Neuron (in vitro differentiated cells): Measurements from ENCODE around the gene PROK2.

Experiments
- H2AFZ ChIP-seq: one replicate; pipeline ENCODE4 v1.6.1; 2013; ENCODE audit warnings: low read depth, mild to moderate bottlenecking, inconsistent platforms, low read length, moderate library complexity
- H3K27me3 ChIP-seq: one replicate; pipeline ENCODE4 v1.6.1; 2013; ENCODE audit warnings: low read length; ENCODE audit not compliant: insufficient read depth
- H3K36me3 ChIP-seq: one replicate; pipeline ENCODE4 v1.6.1; 2013; ENCODE audit warnings: low read length; ENCODE audit not compliant: insufficient read depth
- H3K4me1 ChIP-seq: one replicate; pipeline ENCODE4 v1.6.1; 2013; ENCODE audit warnings: low read length; ENCODE audit not compliant: insufficient read depth
- H3K4me3 ChIP-seq: 2 replicates; pipeline ENCODE4 v1.5.1; 2013; ENCODE audit warnings: mild to moderate bottlenecking, low read length, moderate library complexity
- H3K9me3 ChIP-seq: one replicate; pipeline ENCODE4 v1.6.1; 2013; ENCODE audit warnings: low read length

Gene PROK2

DNA sequence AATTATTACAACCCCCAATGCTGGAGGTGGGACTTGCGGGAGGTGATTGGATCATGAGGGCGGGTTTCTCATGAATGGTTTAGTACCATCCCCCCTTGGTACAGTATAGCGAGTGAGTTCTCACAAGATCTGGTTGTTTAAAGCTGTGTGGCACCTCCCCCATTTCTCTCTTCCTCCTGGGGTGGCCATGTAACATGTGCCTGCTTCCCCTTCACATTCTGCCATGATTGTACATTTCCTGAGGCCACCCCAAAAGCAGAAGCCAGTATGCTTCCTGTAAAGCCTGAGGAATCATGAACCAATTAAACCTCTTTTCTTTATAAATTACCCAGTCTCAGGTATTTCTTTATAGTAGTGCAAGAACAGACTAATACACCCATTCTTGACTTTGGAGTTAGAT is 20.3 kb upstream of the PROK2 start:
- Histone ChIP-seq H3K36me3 (no peaks in the 10 kb centered on the region), H2AFZ (no peak overlapping the region), H3K9me3 (no peaks in the 10 kb centered on the region), H3K4me3 (no peak overlapping the region), H3K27me3 (peaks cover 2% of the 10 kb centered on the region), H3K4me1 (no peaks in the 10 kb centered on the region)

DNA sequence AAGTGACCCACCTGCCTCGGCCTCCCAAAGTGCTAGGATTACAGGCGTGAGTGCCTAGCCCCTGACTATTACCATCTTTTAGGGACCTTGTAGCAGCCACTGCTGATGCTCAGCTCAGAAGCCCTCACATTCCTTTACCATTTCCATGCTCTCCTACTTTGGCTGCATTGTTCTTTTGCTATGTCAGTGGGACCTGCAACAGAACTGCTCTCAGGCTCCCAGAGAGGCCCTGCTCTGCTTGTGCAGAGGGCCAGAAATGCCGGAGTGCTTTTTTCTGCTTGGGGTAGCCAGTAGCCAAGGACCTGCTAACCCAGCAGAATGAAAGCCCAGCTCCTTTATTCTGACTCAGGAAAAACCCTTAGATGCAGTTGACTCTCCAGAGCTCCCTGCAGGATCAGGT is 18.3 kb upstream of the PROK2 start:
- H3K4me3 ChIP-seq = no peak overlapping the region
- no peak overlapping the region for H2AFZ ChIP-seq
- H3K36me3 ChIP-seq = no peaks in the 10 kb centered on the region
- no peaks in the 10 kb centered on the region for H3K9me3 ChIP-seq
- peaks cover 4% of the 10 kb centered on the region for H3K27me3 ChIP-seq
- H3K4me1 ChIP-seq = no peaks in the 10 kb centered on the region

DNA sequence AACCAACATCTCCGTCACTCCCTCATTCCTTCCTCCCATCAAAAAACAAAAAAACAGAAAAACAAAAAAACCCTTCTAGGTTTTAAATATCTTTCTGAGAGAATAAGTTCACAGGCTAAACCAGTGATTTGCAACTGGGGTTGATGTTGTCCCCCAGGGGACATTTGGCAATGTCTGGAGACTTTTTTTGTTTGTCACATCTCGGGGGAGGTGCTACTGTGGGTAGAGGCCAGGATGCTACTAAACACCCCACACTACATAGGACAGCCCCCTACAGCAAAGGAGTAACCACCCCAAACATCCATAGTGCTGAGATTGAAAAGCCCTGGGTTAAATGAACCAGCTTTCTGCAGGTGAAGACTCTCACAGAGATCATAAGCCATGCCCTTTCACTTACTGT is 17.0 kb upstream of the PROK2 start:
- Histone ChIP-seq H3K4me3 (no peak overlapping the region), H3K4me1 (no peaks in the 10 kb centered on the region), H3K9me3 (no peaks in the 10 kb centered on the region), H3K36me3 (no peaks in the 10 kb centered on the region), H3K27me3 (peaks cover 7% of the 10 kb centered on the region), H2AFZ (no peak overlapping the region)

DNA sequence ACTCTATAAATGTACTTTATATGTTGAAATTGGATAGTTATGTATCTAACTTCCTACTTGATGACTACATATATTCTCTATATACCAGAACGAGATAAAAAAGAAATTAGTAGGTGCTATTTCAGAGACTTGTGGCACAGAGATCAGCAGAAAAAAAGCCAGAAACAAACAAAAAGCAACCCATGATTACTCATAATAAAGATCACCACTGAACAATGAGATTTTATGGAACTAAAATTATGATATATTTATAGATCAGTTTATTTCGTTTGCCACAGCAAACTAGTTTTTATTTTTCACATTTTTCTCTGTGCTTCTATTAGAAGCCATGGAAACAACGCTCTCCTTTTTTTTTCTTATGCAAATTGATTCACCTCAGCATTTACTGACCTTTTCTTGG is 15.1 kb upstream of the PROK2 start:
- H3K4me1 ChIP-seq = no peaks in the 10 kb centered on the region
- H3K4me3 ChIP-seq = no peak overlapping the region

DNA sequence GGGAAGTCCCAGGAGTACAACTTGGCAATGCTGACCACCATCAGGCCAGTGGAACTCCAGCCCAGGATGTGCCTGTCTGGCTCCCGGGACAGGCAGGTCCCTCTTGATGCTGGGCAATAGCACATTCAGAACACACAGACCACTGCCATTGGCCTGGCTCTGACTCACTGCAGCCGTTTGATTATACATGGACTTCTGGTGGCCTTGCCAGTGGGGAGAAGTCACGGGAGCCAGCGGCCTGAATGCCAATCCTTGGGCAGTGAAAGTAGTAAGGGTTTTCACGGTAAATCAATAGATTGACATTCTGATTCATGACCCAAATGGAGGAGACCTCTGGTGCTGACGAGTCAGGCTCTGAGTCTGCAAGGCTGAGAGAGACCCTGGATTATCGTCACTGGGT is 12.5 kb upstream of the PROK2 start:
- no peaks in the 10 kb centered on the region for H3K36me3 ChIP-seq
- H3K4me1 ChIP-seq = no peaks in the 10 kb centered on the region
- peaks cover 19% of the 10 kb centered on the region for H3K27me3 ChIP-seq
- H3K4me3 ChIP-seq = no peak overlapping the region
- no peaks in the 10 kb centered on the region for H3K9me3 ChIP-seq
- H2AFZ ChIP-seq = no peak overlapping the region

More for the DNA sequence above, 15.1 kb upstream of the PROK2 start:
- Histone ChIP-seq H3K27me3 (peaks cover 15% of the 10 kb centered on the region), H3K9me3 (no peaks in the 10 kb centered on the region), H2AFZ (no peak overlapping the region), H3K36me3 (no peaks in the 10 kb centered on the region)

DNA sequence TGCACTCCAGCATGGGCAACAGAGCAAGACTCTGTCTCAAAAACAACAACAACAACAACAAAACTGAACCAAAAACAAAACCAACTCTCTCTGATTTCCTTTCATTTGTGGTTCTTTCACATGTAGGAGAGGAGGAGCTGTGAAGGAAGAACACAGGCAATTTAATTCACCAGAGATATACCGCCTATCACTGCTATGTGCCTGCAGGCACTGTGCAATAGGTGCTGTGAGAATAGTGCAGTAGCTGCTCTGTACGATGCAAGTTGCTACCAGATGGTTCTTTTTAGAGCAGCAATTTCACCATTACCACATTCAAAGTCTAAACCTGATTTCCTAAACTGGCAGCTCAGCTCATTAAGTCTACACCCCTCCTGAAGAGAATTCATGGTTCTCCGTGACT is 11.3 kb upstream of the PROK2 start:
- Histone ChIP-seq H3K4me1 (no peaks in the 10 kb centered on the region), H3K4me3 (no peak overlapping the region), H2AFZ (no peak overlapping the region), H3K36me3 (no peaks in the 10 kb centered on the region), H3K9me3 (no peaks in the 10 kb centered on the region), H3K27me3 (peaks cover 24% of the 10 kb centered on the region)

DNA sequence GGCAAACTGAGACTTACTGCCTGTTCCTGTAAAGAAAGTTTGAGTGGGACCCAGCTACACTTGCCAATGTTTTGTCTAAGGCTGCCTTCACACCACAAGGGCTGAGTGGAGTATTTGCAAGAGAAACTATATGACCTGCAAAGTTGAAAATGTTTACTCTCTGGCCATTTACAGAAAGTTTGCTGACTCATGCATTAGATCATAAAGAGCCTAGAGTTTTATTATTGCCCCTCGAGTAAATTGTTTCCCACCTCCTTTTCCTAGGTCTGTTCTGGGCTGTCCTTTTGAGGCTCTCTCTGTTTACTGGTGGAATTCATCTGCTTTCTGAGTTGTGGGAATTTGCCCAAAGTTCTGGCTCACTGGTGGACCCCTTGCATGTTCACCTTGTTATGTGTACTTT is 6.7 kb upstream of the PROK2 start:
- no peak overlapping the region for H2AFZ ChIP-seq
- H3K9me3 ChIP-seq = no peaks in the 10 kb centered on the region
- peaks cover 2% of the 10 kb centered on the region for H3K4me1 ChIP-seq
- no peaks in the 10 kb centered on the region for H3K36me3 ChIP-seq
- H3K4me3 ChIP-seq = no peak overlapping the region
- H3K27me3 ChIP-seq = peaks cover 33% of the 10 kb centered on the region

DNA sequence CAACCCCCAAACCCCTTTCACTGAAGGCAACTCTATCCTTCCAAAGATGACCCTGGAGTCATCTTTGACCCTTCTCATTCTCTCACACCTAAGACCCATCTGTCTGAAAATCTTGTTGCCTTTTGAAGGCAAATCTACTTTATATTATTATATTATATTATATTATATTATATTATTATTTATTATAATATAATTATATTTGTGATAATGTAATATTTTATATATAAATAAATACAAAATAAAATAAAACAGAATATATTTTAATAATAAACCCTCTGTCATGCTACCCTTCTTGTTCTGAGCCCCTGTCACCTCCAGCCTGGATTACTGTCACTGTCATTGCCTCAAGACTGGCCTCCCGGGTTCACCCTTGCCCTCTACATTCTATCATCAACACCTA is 5.0 kb upstream of the PROK2 start:
- Histone ChIP-seq H3K4me3 (no peak overlapping the region), H3K36me3 (no peaks in the 10 kb centered on the region), H2AFZ (no peak overlapping the region), H3K4me1 (peaks cover 13% of the 10 kb centered on the region), H3K9me3 (no peaks in the 10 kb centered on the region), H3K27me3 (peaks cover 40% of the 10 kb centered on the region)

DNA sequence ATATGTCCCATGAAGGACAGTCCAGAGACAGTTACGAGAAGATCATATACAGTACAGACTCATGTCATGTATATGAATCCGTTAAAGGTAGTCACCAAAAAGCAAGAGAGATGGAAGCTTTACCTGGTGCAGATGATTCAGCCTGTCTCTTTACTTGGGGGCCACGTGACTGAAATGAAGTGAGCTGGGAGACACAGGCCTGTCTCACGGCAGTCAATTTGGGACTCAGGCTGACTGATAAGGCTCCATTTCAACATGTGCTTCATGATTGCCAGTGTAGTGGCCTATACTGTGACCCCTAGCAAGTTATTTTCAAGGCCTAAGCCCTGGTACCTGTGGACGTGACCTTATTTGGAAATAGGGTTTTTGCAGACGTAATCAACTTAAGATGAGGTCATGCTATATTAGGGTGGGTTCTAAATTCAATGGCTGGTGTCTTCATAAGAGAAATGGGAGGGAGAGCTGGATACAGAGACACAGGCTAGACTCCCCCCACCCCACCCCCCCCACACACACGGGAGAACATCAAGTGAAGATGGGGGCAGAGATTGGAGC is 3.0 kb upstream of the PROK2 start:
- H3K4me3 ChIP-seq = no peak overlapping the region
- peaks cover 13% of the 10 kb centered on the region for H3K4me1 ChIP-seq
- H3K27me3 ChIP-seq = peaks cover 55% of the 10 kb centered on the region
- H2AFZ ChIP-seq = no peak overlapping the region
- H3K9me3 ChIP-seq = no peaks in the 10 kb centered on the region
- no peaks in the 10 kb centered on the region for H3K36me3 ChIP-seq

DNA sequence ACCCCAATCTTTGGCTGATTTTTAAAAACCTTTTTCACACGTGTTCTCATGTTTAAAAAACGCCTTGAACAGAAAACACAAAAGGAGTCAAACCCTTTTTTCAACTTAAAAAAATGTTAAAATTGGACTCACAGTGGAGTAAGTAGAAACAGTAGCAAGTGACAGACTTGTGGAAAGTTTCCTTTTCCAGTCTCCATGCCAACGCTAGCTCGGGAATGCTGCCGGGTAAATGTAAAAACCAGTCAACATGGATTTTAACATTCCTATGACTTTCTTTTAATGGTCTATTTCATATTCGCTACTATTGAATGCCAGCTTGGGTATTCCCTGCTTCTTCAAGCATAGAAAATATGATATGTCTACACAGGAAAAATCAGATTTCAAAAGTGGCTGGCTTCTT is 1.6 kb upstream of the PROK2 start:
- Histone ChIP-seq H3K9me3 (no peaks in the 10 kb centered on the region), H3K4me3 (no peak overlapping the region), H2AFZ (no peak overlapping the region), H3K4me1 (peaks cover 13% of the 10 kb centered on the region), H3K36me3 (no peaks in the 10 kb centered on the region), H3K27me3 (peaks cover 63% of the 10 kb centered on the region)

DNA sequence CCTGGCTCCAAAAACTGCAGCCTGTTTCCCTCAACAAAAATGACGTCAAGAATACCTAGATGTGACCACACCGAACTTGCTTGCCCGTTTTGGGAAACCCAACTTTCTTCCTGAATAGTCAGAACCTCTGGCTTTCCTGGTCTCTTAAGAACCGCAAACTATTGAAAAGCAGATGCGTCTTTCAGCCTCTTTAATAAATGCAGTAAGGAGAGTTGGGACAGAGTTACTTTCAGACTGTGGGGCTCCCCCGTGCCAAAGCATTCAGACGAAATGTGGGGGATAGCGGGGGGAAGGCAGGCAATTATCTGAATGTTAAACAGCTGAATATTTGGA is 1.2 kb upstream of the PROK2 start:
- H3K9me3 ChIP-seq = no peaks in the 10 kb centered on the region
- H3K4me3 ChIP-seq = no peak overlapping the region
- H2AFZ ChIP-seq = no peak overlapping the region
- peaks cover 64% of the 10 kb centered on the region for H3K27me3 ChIP-seq
- no peaks in the 10 kb centered on the region for H3K36me3 ChIP-seq
- H3K4me1 ChIP-seq = peaks cover 13% of the 10 kb centered on the region

DNA sequence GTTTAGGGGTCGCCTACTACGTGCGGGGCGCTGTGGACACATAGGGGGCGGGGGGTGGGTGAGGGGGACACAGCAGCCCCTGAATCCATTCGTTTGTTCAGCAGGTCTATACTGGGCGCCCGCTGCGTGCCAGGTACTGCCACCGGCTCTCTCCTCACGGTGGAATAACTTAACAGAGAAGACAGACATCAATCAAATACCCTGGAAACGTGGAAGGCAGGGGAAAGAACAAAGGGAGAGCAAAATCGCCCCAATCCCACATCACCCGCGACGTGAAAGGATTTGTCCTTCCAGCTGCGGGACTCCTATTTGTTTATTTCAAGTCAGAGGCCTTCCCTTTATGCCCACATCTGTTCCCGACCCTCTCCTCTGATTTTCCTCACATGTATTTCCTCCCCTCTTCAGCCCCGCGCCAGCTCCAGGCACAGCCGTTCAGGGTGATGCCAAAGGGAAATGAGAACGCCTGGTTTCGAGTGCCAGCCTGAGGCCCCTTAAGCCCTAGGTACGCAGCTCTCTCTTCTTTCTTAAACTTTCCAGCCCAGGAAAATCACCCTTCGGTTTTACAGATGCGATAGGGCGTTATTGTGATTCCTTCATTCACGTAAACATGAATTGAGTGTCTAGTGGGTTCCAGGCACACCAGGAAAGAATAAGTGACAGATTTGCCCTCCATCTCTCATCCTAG is 726 bp upstream of the PROK2 start:
- Histone ChIP-seq H3K4me3 (no peak overlapping the region), H3K36me3 (no peaks in the 10 kb centered on the region), H3K9me3 (no peaks in the 10 kb centered on the region), H3K4me1 (peaks cover 13% of the 10 kb centered on the region), H2AFZ (no peak overlapping the region), H3K27me3 (peaks cover 67% of the 10 kb centered on the region)

DNA sequence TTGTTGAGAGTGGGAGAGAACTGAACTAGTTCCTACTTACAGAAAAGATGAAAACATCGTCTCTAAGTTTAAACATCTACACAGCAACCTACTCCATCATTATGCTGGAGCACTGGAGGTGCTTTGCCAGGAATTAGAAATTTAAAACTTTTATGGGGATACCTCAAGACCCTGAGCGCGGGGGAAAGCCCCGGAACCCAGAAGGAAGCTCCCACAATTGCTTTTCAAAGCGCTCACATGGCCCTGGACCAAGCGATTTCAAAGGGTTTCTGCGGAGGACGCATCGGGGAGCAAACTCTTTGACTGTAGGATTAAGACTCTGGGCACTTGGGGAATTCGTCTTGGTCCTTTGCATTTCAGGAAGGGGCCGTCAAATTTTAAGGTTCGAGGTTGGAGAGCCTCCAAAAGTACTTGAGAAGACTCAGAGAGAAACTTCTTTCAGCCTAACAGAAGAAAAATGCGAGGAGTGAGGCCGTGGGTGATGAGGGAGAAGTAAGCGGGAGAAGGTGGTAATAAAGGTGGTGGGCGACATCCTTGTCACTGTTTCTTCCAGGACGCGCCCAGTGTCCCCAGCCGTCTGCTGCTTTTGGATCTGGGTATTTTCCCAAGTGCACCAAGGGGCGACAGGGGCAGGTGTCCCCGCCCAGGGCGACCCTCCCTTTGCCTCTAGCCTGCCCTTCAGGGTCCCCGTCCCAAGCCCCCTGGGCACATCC is 591 bp downstream of the PROK2 start:
- Histone ChIP-seq H2AFZ (no peak overlapping the region), H3K36me3 (no peaks in the 10 kb centered on the region), H3K9me3 (no peaks in the 10 kb centered on the region), H3K27me3 (peaks cover 71% of the 10 kb centered on the region), H3K4me3 (no peak overlapping the region), H3K4me1 (peaks cover 13% of the 10 kb centered on the region)
